ENCODE measurements around the gene EVL.
"Not testable (repeated sequence)": the region's sequence is repeated elsewhere in the genome, so short reads cannot be mapped to it uniquely, and the experiment has no call there.

The EVL gene

DNA sequence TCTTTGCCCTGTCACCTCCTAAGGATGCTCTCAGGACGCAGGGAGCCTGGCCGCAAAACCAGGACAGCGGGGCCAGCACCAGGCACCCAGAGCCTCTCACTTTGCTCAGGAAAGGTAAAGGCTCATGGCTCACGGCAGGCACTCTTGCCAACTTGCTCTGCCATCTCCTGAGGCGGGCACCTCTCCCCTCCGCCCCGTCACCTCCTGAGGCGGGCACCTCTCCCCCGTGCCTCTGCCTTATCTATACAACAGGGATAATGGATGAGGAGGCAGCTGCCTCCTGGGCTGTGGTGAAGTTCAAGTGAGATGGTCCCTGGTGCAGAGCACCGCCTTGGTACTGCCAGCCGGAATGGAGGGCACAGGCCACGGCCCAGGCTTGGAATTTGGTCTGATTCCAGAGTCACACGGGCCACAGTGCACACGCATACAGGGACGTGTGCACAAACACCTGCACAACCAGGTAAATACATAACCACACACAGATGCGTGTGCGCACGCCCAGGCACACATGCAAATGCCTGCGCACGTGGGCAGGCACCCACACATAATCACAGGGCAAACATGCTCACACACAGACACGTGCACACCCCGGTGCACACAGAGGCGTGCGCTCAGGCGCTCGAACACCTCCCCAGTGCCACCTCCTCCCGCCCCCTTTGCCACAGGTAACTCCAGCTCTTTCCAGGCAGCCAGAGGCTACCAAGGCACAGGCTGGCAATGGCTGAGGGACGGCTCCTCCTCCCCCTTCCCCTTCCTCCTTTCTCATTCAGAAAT, 82.7 kb downstream of the EVL start:
- no peak for DNase-seq (ENCODE audit: low read depth)

DNA sequence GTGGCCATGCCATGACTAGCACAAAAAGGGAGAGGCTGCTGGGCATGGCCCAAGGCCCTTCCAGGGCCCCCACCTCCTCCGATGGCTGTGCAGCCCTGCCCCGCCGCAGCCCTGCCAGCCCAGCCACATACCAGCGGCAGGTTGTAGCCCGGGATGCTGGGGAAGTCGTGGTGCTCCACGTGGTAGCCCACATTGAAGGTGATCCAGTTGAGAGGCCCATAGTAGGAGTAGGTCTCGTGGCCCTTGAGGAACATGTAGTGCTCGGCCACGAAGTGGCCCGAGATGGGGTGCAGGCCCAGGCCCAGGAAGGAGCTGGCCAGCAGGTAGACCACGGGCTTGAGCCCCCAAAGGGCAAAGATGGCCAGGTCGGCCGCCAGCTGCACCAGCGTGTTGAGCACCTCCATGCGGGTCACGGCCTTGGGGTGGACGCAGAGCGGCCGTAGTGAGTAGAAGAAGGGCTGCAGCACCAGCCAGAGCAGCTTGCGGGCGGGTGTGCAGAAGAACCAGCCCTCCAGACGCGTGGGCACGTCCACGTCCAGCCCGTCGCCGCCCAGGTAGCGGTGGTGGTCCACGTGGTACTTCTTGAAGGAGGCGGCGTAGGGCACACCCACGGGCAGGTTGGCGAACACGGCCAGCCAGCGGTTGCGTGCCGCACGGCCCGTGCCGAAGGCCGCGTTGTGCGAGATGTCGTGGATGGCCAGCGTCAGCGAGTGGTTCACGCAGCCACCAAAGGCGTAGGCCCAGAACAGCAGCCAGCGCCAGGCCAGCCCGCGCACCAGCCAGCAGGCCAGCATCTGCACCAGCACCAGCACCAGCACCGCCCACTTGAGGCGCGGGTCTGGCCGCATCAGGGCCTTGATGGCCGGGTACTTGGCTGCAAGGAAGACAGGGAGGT, 83.9 kb downstream of the EVL start:
- no peak for DNase-seq (ENCODE audit: low read depth)

- no peak for DNase-seq (ENCODE audit: low read depth)
Measured at GRCh38 chr14:100149851-100150611, 84.8 kb downstream of the EVL start.

DNA sequence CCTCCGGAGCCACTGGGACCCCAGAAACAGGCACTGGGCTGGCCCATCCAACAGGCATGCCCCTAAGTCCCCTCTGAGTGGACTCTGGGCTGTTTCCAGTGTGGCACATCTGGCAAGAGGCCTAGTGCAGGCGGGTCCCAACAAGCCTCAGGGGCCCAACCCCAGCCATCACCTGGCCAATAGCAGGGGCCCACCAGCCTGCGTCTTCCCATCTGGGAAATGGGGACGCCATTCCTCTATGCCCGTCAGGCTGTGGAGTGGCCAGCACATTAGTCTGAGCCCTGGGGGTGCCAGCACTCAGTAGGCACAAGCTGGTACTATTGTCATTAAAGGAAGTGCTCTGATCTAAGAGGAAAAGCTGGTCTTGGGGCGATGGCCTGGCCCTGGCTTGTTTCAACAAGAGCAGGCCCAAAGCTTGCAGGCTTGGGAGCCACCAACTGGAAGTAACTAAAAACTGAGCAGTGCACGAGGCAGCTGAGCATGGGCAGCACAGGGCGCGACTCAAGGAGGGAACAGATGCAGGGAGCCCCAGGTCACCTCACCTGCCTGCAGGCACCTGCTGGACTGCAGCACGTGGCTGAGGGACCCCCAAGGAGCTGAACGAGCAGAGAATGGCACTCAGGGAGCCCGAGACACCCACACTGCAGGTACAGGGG, 85.8 kb downstream of the EVL start:
- no peak for DNase-seq (ENCODE audit: low read depth)

DNA sequence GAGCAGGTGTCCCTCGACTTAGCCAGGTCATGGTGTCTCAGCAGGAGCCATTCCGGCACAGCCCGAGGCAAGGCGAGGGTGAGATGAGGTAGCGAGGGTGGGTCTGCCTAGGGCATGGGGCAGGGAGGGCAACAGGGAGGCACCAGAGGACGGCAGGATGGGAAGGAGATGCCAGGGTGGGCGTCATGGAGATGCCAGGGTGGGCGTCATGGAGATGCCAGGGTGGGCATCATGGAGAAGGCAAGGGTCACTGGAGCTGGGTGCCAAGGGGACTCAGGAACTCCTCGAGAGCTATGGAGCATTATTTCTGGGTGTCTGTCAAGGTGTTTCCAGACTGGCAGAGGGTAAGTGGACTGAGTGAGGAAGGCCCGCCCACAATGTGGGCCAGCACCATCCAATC, 86.9 kb downstream of the EVL start:
- DNase-seq (ENCODE audit: low read depth): no peak

DNA sequence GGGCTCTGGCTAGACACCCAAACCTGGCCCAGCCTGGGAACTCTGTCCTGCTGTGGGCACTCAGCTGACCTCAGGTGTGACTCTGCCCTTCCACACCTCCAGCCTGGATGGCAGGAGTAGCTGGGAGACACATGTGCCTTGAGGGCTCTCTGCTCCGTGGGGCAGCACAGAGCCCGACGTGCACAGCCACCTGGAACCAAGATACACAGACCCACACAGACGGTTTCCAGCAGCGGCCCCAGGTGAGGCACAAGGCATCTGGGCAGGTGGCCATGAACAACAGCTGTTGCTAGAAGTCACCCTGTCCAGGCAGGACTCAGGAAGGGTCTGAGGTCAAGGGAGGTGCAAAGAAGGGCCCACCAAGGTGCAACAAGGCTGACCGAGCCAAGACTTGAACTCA, 88.3 kb downstream of the EVL start:
- DNase-seq (ENCODE audit: low read depth): no peak

- no peak for DNase-seq (ENCODE audit: low read depth)
Measured at GRCh38 chr14:100155049-100155621, 89.9 kb downstream of the EVL start.

DNA sequence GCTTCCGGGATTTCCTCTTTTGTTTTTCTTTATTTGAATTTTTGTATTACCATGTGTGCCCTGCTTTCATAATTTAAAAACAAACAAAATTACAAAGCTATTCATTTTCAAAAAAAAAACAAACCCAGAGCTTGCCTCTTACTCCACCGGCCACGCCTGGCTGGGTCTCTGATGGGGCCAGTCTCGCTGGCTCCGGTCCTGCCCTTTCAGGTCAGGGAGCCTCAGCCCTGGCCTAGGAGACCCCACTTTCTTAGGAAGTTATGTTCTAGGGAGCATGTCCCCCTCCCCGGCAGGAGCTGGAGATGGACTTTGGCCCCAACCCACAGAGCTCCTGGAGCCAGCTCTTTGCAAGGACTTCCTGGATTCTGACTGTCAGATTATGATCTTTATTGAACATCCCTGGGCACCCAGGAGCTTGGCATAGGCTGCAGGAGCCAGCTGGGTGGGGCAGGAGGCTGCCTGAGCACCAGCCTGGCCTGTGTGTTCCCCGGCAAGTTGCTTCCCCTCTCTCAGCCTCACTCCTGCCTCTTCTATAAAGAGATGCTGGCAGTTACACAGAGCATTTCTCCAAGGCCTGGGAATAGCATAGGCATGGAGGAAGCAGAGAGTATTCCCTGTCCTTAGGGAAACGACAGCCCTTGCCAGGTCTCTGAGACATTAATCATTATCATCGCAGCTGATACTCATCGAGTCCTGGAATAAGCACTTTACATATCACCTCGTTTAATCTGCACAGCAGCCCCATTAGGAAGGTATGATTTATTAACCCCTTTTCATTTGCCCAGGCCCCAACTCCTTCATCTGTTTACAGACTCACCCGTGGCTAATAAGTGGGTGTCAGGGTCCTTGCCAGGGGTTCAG, 90.8 kb downstream of the EVL start:
- no peak for DNase-seq (ENCODE audit: low read depth)

DNA sequence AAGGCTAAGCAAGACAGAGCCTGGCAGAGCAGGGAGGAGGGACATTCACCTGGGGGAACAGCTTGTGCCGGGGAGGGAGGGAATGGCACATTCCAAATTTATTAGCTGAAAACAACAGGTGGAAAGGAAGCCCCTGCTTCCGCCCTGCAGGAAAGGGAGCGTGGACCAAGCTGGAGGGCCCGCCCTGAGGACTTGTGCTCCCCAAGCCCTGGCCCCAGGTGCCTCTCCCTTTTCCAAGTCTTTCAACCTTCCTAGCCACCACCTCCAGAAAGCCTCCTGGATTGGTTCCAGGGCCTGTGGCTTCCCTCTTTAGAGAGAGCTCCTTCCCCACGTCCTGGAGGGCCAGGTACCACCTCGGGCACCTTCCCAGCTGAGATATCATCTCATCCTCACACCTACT, 91.6 kb downstream of the EVL start:
- no peak for DNase-seq (ENCODE audit: low read depth)

DNA sequence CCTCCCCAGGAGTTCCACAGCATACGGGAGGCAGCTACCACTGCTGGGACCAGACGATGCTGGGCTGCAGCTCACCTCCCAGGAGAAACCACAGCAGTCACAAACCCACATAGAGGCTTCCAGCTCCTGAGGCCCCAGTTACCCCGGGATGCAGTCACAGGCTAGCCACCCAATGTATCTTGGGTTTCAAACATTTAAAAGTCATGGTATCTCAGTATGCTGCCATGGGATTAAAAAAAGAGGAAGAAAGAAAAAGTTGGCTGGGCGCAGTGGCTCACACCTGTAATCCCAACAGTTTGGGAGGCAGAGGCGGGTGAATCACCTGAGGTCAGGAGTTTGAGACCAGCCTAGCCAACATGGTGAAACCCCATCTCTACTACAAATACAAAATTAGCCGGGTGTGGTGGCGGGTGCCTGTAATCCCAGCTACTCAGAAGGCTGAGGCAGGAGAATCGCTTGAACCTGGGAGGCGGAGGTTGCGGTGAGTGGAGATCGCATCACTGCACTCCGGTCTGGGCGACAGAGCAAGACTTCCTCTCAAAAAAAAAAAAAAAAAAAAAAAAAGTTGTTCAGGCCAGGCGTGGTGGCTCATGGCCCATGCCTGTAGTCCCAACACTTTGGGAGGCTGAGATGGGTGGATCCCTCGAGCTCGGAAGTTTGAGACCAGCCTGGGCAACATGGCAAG, 92.5 kb downstream of the EVL start:
- not testable (repeated sequence) for DNase-seq (ENCODE audit: low read depth)

DNA sequence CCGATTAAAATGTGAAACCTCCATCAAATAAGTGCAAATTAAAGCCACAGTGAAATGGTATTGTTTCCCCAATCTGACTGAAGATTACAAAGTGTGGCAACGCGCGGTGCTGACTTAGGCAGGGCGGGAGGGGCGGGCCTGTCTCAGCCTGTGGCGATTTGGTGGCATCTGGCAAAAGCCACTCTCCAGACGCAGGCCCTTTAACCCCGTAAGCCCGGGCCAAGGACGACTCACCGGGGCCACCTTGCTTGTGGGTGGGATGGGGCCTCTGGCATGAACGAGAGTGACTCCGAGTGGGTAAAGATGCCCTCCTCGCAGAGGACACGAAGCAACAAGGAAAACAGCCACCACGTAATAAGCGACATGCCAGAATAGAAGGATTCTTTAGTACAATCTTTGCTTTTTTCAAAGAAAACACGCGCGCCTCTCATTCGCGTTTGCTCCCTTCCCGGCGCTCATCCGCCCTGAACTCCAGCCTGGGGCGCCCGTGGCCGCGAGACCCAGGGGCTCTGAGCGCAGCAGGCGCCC, 93.4 kb downstream of the EVL start:
- DNase-seq (ENCODE audit: low read depth): no peak

GRCh38 chr14:100159094-100159864, 94.1 kb downstream of the EVL start, which contains the start of gene DEGS2:
Gene DEGS2, minus strand, starts transcription at chr14:100159645. Its CDS starts 58 bp downstream, at chr14:100159587.
- DNase-seq (ENCODE audit: low read depth): peak; percentile 40

DNA sequence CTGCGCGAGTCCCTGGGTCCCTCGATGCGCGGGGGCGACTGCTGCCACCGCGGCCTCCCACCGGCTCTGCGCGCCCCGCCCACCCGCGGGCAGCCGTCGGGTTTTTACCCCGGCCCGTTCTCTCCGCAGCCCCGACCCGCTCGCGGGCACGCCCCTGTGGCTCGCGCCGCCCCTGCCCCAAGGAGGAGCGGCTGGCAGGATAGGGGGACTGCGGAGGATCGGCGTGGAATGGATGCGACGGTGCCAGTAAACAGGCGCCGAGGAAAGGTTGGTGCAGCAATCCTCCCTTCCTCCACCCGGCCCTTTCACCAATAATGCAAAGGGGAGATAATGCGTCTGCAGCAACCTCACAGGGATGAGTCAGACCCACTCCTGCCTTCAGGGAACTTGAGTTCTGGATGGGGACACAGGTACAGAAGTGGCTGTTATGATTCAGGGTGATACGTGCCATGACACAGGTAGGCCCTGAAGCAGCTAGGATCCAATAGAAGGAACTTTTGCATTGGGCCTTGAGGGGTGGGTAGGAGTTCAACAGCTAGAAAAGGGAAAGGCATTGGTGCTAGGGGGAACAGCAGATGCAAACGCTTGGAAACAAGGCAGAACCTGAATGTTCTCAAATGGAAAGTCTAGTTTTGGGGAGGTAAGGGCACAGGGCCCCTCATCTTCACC, 94.8 kb downstream of the EVL start:
- DNase-seq (ENCODE audit: low read depth): no peak

- no peak for DNase-seq (ENCODE audit: low read depth)
Measured at GRCh38 chr14:100160534-100160916, 95.3 kb downstream of the EVL start.

DNA sequence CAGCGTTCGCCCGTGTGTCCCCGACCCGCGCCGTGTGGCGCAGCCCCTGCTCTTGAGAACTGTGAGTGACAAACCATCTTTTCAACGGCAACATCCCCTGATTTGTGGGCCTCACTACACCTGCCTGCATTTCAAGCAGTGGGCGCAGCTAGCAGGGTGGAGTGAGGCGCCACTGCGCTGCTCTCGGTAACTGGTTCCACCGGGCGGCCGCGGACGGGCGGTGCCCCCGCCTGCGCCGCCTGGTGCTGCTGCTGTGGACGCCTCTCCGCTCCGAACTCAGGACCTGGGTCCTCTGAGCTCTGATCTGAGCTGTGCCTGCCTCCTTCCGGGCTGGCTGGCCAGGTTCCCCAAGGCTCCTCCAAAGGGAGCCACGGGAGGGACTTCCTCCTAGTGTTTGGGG, 100.2 kb downstream of the EVL start:
- DNase-seq (ENCODE audit: low read depth): no peak

DNA sequence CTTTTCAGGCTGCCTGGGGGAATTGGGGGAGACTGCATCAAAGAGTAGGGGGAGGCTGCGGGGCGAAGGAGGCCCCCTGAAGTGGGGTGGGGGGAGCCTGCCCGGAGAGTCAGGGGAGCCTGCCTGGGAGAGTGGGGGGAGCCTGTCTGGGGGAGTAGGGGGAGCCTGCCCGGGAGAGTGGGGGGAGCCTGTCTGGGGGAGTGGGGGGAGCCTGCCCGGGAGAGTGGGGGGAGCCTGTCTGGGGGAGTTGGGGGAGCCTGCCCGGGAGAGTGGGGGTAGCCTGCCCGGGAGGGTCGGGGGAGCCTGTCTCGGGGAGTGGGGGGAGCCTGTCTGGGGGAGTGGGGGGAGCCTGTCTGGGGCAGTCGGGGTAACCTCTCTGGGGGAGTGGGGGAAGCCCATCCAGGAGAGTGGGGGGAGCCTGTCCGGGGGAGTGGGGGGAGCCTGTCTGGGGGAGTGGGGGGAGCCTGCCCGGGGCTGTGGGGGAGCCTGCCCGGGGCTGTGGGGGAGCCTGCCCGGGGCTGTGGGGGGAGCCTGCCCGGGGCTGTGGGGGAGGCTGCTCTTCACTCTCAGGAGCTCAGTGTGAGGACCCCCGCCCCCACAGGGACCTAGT, 100.7 kb downstream of the EVL start:
- no peak for DNase-seq (ENCODE audit: low read depth)

GRCh38 chr14:100168506-100168905, 103.3 kb downstream of the EVL start:
- DNase-seq (ENCODE audit: low read depth): no peak

- no peak for DNase-seq (ENCODE audit: low read depth)
Measured at GRCh38 chr14:100170880-100171279, 105.7 kb downstream of the EVL start.
